Measurements from ENCODE around the gene GPR12.

DNA sequence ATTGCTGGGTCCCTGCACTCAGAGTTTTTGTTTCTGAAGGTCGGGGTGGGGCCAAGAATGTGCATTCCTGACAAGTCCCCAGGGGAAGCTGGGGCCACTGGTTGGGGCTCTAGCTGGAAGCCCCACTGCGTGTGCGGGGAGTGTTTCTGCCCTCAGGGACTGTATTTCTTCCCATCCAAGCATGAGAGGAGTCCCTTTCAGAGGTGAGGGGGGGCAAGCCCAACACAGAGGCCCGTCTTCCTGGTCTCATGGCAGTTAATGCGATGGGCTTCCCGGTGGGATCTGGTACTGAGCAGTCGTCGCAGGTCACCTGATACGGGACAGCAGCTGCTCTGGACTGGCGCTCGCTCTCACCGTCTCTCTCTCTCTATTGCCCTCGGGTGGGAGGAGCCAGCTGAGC lies 50.4 kb downstream of the GPR12 start:
- TF ChIP-seq, protein P1, sequence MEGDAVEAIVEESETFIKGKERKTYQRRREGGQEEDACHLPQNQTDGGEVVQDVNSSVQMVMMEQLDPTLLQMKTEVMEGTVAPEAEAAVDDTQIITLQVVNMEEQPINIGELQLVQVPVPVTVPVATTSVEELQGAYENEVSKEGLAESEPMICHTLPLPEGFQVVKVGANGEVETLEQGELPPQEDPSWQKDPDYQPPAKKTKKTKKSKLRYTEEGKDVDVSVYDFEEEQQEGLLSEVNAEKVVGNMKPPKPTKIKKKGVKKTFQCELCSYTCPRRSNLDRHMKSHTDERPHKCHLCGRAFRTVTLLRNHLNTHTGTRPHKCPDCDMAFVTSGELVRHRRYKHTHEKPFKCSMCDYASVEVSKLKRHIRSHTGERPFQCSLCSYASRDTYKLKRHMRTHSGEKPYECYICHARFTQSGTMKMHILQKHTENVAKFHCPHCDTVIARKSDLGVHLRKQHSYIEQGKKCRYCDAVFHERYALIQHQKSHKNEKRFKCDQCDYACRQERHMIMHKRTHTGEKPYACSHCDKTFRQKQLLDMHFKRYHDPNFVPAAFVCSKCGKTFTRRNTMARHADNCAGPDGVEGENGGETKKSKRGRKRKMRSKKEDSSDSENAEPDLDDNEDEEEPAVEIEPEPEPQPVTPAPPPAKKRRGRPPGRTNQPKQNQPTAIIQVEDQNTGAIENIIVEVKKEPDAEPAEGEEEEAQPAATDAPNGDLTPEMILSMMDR (IDR thresholded peaks at IDR 0.05), result no peak
- TF ChIP-seq EZH2 (IDR thresholded peaks at IDR 0.05; ENCODE audit: borderline replicate concordance, insufficient read depth, low read depth, low read length, poor library complexity, severe bottlenecking), result no peak
